RWPE1 (cell line): ENCODE data around the gene RDH5.

ENCODE experiments used
- CTCF ChIA-PET: fragments of 350-600 bp; sonication (Branson Sonifier 250); formaldehyde crosslinking; extraction: SDS; loops from one replicate; lab custom pipeline; 2021; lab: Yijun Ruan, JAX
- POLR2A ChIA-PET: fragments of 400-600 bp; formaldehyde crosslinking; extraction: SDS; loops from one replicate; lab custom pipeline; 2020; ENCODE audit warnings: antibody characterized with exemption; ENCODE audit not compliant: low non-redundant PET; lab: Yijun Ruan, JAX
- DNase-seq: peaks from one replicate; pipeline ENCODE4 v3.0.0; 2012; ENCODE audit warnings: low spot score
- H3K27ac ChIP-seq: fragments of 450-650 bp; 2 replicates; pipeline ENCODE4 v1.5.1; 2017
- CTCF ChIP-seq: fragments of 450-650 bp; conservative IDR thresholded peaks from 2 replicates; pipeline ENCODE4 v1.5.1; 2017; ENCODE audit warnings: low read depth, mild to moderate bottlenecking

Gene RDH5

GRCh38 chr12:55715169-55715764 is 4.9 kb upstream of the RDH5 start:
- no peak for DNase-seq
- CTCF ChIA-PET: interaction anchor here (0.6 to 1.4 kb wide), 3 partner anchors 9 to 24 kb away, joined by 4 to 6 read pairs (median 4); partner anchors contain the start of gene ITGA7
- H3K27ac ChIP-seq: peak overlapping the region; percentile 99
- no peak for TF ChIP-seq CTCF
- POLR2A ChIA-PET: no interaction called here

DNA sequence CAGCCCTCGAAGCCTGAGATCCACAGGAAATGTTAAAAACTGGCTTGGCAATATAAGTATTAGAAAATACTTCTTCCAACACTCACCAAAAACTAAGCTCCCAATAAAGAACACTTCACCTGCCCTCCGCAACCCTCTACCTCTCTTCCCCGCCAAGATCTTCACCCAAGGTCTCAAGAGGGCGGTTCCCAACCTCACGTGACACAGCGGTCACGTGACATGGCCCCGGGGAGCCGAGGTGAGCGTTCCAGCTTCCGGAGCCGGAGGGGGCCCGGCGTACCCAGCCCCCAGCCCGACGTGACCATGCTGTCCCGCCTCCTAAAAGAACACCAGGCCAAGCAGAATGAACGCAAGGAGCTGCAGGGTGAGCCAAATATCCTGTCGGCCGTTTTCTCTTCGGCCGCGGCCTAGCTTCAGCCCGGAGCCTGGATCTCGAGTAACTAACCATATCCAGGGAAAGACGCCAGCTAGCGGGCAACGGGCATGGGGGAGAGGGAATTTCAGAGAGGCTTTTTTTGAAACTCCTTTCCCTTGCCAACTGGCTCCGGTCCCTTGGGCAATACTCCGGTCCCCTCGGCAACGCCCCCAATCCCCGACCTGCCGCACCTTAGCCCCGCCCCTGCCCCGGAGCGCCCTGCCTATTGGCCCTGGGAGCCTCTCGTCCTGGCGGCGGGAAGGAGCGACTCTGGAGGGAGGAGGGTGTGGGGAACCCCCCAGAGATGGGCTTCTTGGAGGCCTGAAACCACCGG is 4.2 kb upstream of the RDH5 start, which contains the start of gene BLOC1S1:
BLOC1S1 (plus strand) TSS at position 214 of the 749 bp plus-strand sequence; CDS start at position 220, 6 bp downstream.
- TF ChIP-seq CTCF: no peak
- CTCF ChIA-PET: interaction anchor here (0.8 to 1.4 kb wide), 2 partner anchors 9 to 23 kb away, joined by 4 to 6 read pairs; partner anchors contain the start of gene ITGA7
- POLR2A ChIA-PET: no interaction called here
- peak within 1 kb of the TSS; percentile 99 for H3K27ac ChIP-seq
- DNase-seq: peak; percentile 94

GRCh38 chr12:55716582-55716957 is 3.6 kb upstream of the RDH5 start:
- POLR2A ChIA-PET: no interaction called here
- no peak for TF ChIP-seq CTCF
- no peak for DNase-seq
- peak overlapping the region; percentile 99 for H3K27ac ChIP-seq
- CTCF ChIA-PET: interaction anchor here (0.6 to 1.4 kb wide), 2 partner anchors 10 to 94 kb away, joined by 3 to 6 read pairs; partner anchors contain the start of gene ITGA7

- no peak for TF ChIP-seq CTCF
- DNase-seq: peak; percentile 84
- H3K27ac ChIP-seq: peak overlapping the region; percentile 99
- ChIA-PET CTCF (interaction anchor here (0.6 to 0.9 kb wide), 4 partner anchors 21 to 1122 kb away, joined by 3 read pairs; no protein-coding TSS in a partner anchor), POLR2A (interaction anchor here (0.6 kb wide), 1 partner anchor 281 kb away, joined by 3 read pairs; no protein-coding TSS in a partner anchor)
Observed at GRCh38 chr12:55717011-55718007, 2.9 kb upstream of the RDH5 start.

- ChIA-PET POLR2A (no interaction called here), CTCF (interaction anchor here (0.6 to 0.9 kb wide), 2 partner anchors 20 to 1122 kb away, joined by 3 read pairs; no protein-coding TSS in a partner anchor)
- DNase-seq: no peak
- H3K27ac ChIP-seq: peak overlapping the region; percentile 99
- TF ChIP-seq CTCF: no peak
Observed at GRCh38 chr12:55718015-55718414, 2.2 kb upstream of the RDH5 start.
